Breast epithelium (tissue), 4 donors: ENCODE data around the gene OPN1MW3. TPM values are rescaled to one million over a fixed set of nuclear protein-coding genes. Genes with fewer than 3 reads are reported as not detected.
"Not testable (repeated sequence)": the region's sequence is repeated elsewhere in the genome, so short reads cannot be mapped to it uniquely, and the experiment has no call there.

Source experiments
- DNase-seq, 2 donors: peaks; one replicate each; pipeline ENCODE4 v3.0.0-alpha.2; 2019; ENCODE audit warnings: low spot score in 2 of 2
- H3K27ac ChIP-seq, 2 donors: fragments of 200-600 bp; sonication (generic) in 1 of 2; one replicate each; pipeline ENCODE4 v1.5.1; 2016 to 2019; ENCODE audit warnings: mild to moderate bottlenecking in 1 of 2
- H3K27me3 ChIP-seq, 2 donors: fragments of 200-600 bp; sonication (generic) in 1 of 2; one replicate each; pipeline versions ENCODE4 v1.5.1 to v1.6.0; 2017 to 2019; ENCODE audit warnings: control low read depth in 1 of 2, mild to moderate bottlenecking in 1 of 2
- H3K36me3 ChIP-seq: fragments of 200-600 bp; one replicate; pipeline ENCODE4 v1.5.1; 2019
- H3K4me1 ChIP-seq, 2 donors: fragments of 200-600 bp; sonication (generic); one replicate each; pipeline ENCODE4 v1.5.1; 2016 to 2019; ENCODE audit warnings: control low read depth in 1 of 2
- H3K4me3 ChIP-seq, 3 donors: fragments of 200-600 bp; sonication (generic); 1 replicate in 2 of 3; 2 replicates in 1 of 3; pipeline ENCODE4 v1.5.1; 2016 to 2019; ENCODE audit warnings: mild to moderate bottlenecking in 3 of 3, moderate library complexity in 2 of 3
- H3K9me3 ChIP-seq, 2 donors: fragments of 200-600 bp; sonication (generic) in 1 of 2; one replicate each; pipeline ENCODE4 v1.5.1; 2016 to 2019; ENCODE audit warnings: control low read depth in 1 of 2
- intact Hi-C: fragments of 100-400 bp; cut with DNase I; formaldehyde crosslinking; loops from one replicate; pipeline ENCODE4 v1.15.1; 2023; ENCODE audit warnings: low total_unique reads
- total RNA-seq, 3 donors: library from RNA; depleted of rRNA; stranded (reverse); fragments of >200 nt; gene quantifications; one replicate each; pipeline ENCODE4 v1.1.0, GENCODE V29; 2016

The OPN1MW3 gene
- total RNA-seq, result not detected

GRCh38 chrX:154257282-154257681, at the start of gene OPN1MW3:
Gene OPN1MW3, plus strand, starts transcription at chrX:154257582. Its CDS starts 38 bp downstream, at chrX:154257620.
- H3K27me3 ChIP-seq, H3K9me3 ChIP-seq, H3K36me3 ChIP-seq, H3K27ac ChIP-seq, H3K4me1 ChIP-seq, DNase-seq, H3K4me3 ChIP-seq, intact Hi-C loops: not testable (repeated sequence)

GRCh38 chrX:154209670-154210418, 47.5 kb upstream of the OPN1MW3 start:
- H3K27me3 ChIP-seq, intact Hi-C loops, H3K4me3 ChIP-seq, H3K36me3 ChIP-seq, H3K27ac ChIP-seq, DNase-seq, H3K9me3 ChIP-seq, H3K4me1 ChIP-seq: not testable (repeated sequence)

DNA sequence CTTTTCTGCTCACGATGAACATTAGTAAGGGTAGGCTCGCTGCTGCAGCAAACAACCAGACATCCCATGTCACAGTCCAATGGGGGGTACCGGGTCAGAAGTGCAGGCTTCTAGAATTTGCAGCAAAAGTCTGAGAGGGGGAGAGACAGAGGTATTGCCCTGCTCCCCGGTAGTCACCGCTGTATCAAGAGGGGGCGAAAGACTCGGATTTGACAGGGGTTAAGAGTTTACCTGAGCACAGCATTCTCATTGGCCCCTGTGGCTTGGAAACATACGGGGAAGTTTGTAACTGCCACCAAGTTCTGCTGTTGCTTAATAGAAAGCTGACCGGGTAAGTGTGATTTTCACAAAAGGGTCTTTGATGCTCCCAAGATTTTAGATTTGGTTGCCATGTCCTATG, 46.3 kb upstream of the OPN1MW3 start:
- H3K4me3 ChIP-seq, H3K36me3 ChIP-seq, H3K27ac ChIP-seq, H3K4me1 ChIP-seq, DNase-seq, intact Hi-C loops, H3K9me3 ChIP-seq, H3K27me3 ChIP-seq: not testable (repeated sequence)

DNA sequence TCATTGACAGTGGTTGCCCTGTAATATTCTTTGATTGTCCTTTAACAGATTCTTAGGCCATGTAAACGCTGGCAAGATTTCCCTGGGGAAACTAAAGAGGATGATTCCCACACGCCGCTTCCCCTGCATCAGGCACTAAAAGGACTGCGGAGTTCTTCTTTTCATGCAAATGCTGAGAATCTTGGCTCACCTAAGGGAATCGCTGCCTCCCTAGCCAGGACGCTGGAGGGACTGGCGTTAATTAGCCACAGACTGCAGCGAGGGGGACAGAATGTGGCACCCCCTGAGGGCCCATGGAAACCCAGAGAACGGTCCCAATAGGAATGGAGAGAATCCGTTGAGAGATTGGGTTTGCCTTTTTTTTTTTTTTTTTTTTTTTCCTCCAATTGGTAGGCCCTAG, 45.9 kb upstream of the OPN1MW3 start:
- H3K27me3 ChIP-seq, DNase-seq, H3K4me3 ChIP-seq, H3K4me1 ChIP-seq, H3K9me3 ChIP-seq, H3K36me3 ChIP-seq, intact Hi-C loops, H3K27ac ChIP-seq: not testable (repeated sequence)

DNA sequence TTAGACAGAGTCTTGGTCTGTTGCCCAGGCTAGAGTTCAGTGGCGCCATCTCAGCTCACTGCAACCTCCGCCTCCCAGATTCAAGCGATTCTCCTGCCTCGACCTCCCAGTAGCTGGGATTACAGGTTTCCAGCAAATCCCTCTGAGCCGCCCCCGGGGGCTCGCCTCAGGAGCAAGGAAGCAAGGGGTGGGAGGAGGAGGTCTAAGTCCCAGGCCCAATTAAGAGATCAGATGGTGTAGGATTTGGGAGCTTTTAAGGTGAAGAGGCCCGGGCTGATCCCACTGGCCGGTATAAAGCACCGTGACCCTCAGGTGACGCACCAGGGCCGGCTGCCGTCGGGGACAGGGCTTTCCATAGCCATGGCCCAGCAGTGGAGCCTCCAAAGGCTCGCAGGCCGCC, 37.9 kb upstream of the OPN1MW3 start, which contains the start of gene OPN1MW2:
Gene OPN1MW2 (plus strand): TSS at position 301 of the 400 bp plus-strand sequence. CDS start 60 bp downstream, at position 361.
- DNase-seq, result not testable (repeated sequence)

GRCh38 chrX:154225292-154225691, 32.1 kb upstream of the OPN1MW3 start:
- H3K27me3 ChIP-seq, H3K9me3 ChIP-seq, H3K4me3 ChIP-seq, DNase-seq, intact Hi-C loops, H3K4me1 ChIP-seq, H3K36me3 ChIP-seq, H3K27ac ChIP-seq: not testable (repeated sequence)

More for the DNA sequence above, 37.9 kb upstream of the OPN1MW3 start, which contains the start of gene OPN1MW2:
- intact Hi-C loops, H3K4me1 ChIP-seq, H3K27ac ChIP-seq, H3K4me3 ChIP-seq, H3K9me3 ChIP-seq, H3K36me3 ChIP-seq, H3K27me3 ChIP-seq: not testable (repeated sequence)

GRCh38 chrX:154226706-154227105, 30.7 kb upstream of the OPN1MW3 start:
- H3K4me1 ChIP-seq, H3K4me3 ChIP-seq, intact Hi-C loops, H3K36me3 ChIP-seq, H3K27ac ChIP-seq, H3K27me3 ChIP-seq, H3K9me3 ChIP-seq, DNase-seq: not testable (repeated sequence)

DNA sequence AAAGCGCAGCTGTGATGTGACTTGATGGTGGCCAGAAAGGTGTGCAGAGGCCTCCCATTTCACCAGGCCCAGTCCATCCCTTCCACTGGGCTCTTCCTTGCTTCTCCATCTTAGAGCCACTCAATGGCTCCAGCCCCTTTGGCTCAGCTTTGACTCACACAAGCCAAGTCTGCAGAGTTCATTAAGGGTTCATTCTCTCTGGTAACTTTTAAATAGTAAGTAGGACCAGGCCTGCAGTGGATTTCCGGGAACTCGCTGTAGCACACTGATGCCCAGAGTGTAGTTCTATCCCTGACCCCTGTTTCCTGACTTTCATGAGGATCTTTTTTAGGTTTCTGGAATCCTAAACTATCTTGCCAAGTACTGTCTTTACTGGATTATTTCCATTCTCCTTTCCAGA, 25.9 kb upstream of the OPN1MW3 start:
- H3K36me3 ChIP-seq, DNase-seq, H3K4me1 ChIP-seq, intact Hi-C loops, H3K27ac ChIP-seq, H3K27me3 ChIP-seq, H3K4me3 ChIP-seq, H3K9me3 ChIP-seq: not testable (repeated sequence)

DNA sequence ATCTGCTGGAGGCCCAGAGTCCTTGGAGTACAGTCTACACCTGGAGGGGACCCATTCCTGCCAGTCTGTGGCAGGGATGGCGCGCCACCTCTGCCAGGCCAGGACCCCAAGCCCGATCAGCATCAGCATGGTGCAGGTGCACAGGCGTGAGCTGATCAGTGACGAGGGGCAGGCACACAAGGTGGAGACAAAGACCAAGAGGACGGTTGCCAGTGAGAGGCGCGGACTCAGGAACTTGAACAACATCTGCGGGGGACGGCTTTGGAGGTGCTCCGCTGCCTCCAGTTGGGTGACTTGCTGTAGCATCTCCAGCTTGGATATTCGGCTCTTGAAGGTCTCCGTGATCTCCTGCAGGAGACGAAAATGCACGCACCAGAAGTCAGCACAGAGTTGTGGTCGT, 23.8 kb upstream of the OPN1MW3 start:
- DNase-seq, H3K9me3 ChIP-seq, H3K27me3 ChIP-seq, intact Hi-C loops, H3K27ac ChIP-seq, H3K4me1 ChIP-seq, H3K36me3 ChIP-seq, H3K4me3 ChIP-seq: not testable (repeated sequence)

- intact Hi-C loops, H3K27me3 ChIP-seq, H3K36me3 ChIP-seq, H3K27ac ChIP-seq, H3K4me1 ChIP-seq, H3K4me3 ChIP-seq, DNase-seq, H3K9me3 ChIP-seq: not testable (repeated sequence)
Observed at GRCh38 chrX:154238939-154239559, 18.3 kb upstream of the OPN1MW3 start.

- H3K36me3 ChIP-seq, H3K27me3 ChIP-seq, H3K4me1 ChIP-seq, H3K4me3 ChIP-seq, intact Hi-C loops, DNase-seq, H3K27ac ChIP-seq, H3K9me3 ChIP-seq: not testable (repeated sequence)
Observed at GRCh38 chrX:154239982-154240503, 17.3 kb upstream of the OPN1MW3 start.

- H3K4me1 ChIP-seq, DNase-seq, H3K27me3 ChIP-seq, H3K4me3 ChIP-seq, H3K9me3 ChIP-seq, intact Hi-C loops, H3K36me3 ChIP-seq, H3K27ac ChIP-seq: not testable (repeated sequence)
Observed at GRCh38 chrX:154247377-154248045, 9.9 kb upstream of the OPN1MW3 start.

GRCh38 chrX:154248076-154248475, 9.3 kb upstream of the OPN1MW3 start:
- H3K4me3 ChIP-seq, DNase-seq, intact Hi-C loops, H3K27ac ChIP-seq, H3K36me3 ChIP-seq, H3K4me1 ChIP-seq, H3K9me3 ChIP-seq, H3K27me3 ChIP-seq: not testable (repeated sequence)
